ENCODE results near the gene DENND1A.

Gene DENND1A

DNA sequence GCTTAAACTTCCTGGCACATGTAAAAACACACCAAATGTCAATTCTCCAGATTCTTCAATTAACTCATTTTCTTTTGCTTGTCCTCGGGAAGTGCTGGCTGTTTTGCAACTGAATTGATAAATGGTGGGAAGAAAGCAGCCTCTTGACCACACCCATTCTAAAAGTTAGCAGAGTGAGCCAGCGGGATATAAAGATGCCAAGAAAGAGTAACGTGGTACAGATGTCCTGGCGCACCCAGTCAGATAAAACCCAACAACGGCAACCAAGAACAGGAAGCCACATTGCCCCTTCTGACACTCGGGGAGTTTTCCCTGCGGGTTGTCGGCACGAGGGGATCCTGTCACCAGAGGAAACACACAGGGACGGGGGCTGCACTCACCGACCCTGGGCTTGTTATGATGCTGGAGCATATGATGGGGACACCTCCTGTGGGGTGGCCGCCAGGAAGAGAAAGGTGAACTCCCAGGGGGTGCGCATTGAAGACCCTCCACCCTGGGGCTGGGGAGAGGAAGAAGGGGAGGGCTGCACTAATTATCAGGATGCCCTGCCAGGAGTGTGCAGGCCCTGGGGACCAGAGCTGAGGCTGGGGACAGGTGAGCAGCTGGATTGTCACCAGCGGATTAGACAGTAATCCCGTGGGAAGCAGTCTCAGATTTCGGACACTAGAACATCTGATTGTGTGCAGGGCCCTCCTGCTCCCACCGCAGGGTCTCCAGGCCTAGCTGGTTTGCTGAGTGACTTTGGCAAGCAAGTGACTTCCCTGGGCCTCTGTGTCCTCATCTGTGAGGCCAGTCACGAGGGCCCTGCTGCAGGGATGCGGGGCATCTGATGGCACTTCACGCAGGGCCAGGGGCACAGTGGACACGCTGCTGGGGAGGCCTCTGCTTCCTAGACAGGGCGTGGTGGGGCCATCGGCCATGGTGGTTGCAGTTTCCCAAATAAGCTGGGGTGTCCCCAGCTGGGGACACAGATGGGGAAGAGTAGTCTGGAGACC, 514.7 kb downstream of the DENND1A start:
- Histone ChIP-seq H3K4me1 (no peaks in the 10 kb centered on the region), H3K36me3 (ENCODE audit: control insufficient read depth, insufficient read depth, low read length) (no peaks in the 10 kb centered on the region), H3K9me3 (ENCODE audit: control insufficient read depth, low read length) (no peaks in the 10 kb centered on the region), H3K4me2 (ENCODE audit: low read length) (no peak overlapping the region), H3K27ac (no peak overlapping the region), H3K4me3 (ENCODE audit: low read depth, low read length) (no peak overlapping the region), H3K27me3 (ENCODE audit: control insufficient read depth, insufficient read depth, low read length) (no peaks in the 10 kb centered on the region), H3K9ac (no peak overlapping the region), H3K79me2 (no peaks in the 10 kb centered on the region), H2AFZ (no peak overlapping the region)
- TF ChIP-seq, protein P1, sequence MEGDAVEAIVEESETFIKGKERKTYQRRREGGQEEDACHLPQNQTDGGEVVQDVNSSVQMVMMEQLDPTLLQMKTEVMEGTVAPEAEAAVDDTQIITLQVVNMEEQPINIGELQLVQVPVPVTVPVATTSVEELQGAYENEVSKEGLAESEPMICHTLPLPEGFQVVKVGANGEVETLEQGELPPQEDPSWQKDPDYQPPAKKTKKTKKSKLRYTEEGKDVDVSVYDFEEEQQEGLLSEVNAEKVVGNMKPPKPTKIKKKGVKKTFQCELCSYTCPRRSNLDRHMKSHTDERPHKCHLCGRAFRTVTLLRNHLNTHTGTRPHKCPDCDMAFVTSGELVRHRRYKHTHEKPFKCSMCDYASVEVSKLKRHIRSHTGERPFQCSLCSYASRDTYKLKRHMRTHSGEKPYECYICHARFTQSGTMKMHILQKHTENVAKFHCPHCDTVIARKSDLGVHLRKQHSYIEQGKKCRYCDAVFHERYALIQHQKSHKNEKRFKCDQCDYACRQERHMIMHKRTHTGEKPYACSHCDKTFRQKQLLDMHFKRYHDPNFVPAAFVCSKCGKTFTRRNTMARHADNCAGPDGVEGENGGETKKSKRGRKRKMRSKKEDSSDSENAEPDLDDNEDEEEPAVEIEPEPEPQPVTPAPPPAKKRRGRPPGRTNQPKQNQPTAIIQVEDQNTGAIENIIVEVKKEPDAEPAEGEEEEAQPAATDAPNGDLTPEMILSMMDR (IDR thresholded peaks at IDR 0.05), result no peak

DNA sequence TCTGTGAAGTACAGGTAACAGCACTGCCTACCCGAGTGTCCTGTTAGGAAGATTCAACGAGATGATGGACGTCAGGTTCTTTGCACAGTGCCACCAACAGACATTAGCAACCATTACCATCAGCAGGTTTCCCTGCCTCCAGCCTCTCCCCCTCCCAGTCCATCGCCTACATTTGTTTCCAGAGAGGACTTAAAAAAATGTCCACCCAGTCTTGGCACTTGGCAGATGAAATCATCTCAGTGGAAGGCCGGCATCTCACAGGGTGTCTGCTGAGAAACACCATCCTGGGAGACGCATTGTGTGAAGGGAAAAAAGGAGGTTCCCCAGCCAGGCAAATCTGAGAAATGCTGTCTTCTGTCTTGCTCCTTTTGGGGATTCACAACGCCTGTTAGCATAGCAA, 515.7 kb downstream of the DENND1A start:
- no peak overlapping the region for H3K4me3 ChIP-seq (ENCODE audit: low read depth, low read length)
- H3K9ac ChIP-seq, result no peak overlapping the region
- H3K79me2 ChIP-seq, result no peaks in the 10 kb centered on the region
- no peak overlapping the region for H3K4me2 ChIP-seq (ENCODE audit: low read length)
- no peak overlapping the region for H3K27ac ChIP-seq
- no peaks in the 10 kb centered on the region for H3K4me1 ChIP-seq
- H3K27me3 ChIP-seq (ENCODE audit: control insufficient read depth, insufficient read depth, low read length), result no peaks in the 10 kb centered on the region
- H3K36me3 ChIP-seq (ENCODE audit: control insufficient read depth, insufficient read depth, low read length), result no peaks in the 10 kb centered on the region
- H3K9me3 ChIP-seq (ENCODE audit: control insufficient read depth, low read length), result no peaks in the 10 kb centered on the region
- no peak overlapping the region for H2AFZ ChIP-seq
- TF ChIP-seq, protein P1 (IDR thresholded peaks at IDR 0.05), result no peak

DNA sequence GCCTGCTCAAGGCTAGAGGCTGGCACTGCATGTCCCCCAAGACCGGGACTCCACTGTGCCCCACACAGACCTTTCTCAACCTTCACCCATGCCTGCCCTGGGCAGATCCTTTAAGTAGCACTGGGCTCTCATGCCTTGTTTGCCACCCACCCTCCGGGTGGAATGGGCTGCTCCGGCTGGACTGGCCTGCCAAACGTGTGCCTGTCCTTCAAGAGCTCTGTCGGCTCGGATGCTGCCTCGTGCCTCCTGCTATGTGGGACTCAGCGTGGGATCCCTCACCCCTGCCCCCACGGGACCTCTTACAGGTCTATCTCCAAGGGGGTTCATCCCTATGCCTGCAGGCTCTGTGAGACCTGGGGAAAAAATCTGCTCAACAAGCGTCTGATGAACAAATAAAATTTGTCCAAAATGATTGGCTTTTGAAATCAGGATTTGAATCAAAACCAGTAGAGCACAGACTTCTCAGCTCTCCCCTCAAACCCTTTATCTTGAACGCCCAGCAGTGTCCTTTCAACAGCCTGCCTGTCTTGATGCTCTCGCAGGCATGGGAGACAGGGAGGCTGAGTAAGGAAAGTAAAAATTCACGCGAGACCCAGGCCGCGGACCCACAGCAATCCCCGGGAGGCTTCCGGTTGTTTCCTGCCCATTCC, 517.6 kb downstream of the DENND1A start:
- H2AFZ ChIP-seq, result no peak overlapping the region
- H3K79me2 ChIP-seq, result no peaks in the 10 kb centered on the region
- no peak overlapping the region for H3K4me2 ChIP-seq (ENCODE audit: low read length)
- H3K9ac ChIP-seq, result no peak overlapping the region
- H3K27ac ChIP-seq, result no peak overlapping the region
- H3K4me3 ChIP-seq (ENCODE audit: low read depth, low read length), result no peak overlapping the region
- H3K4me1 ChIP-seq, result no peaks in the 10 kb centered on the region
- H3K27me3 ChIP-seq (ENCODE audit: control insufficient read depth, insufficient read depth, low read length), result no peaks in the 10 kb centered on the region
- TF ChIP-seq, protein P1 (IDR thresholded peaks at IDR 0.05), result no peak
- no peaks in the 10 kb centered on the region for H3K36me3 ChIP-seq (ENCODE audit: control insufficient read depth, insufficient read depth, low read length)
- H3K9me3 ChIP-seq (ENCODE audit: control insufficient read depth, low read length), result no peaks in the 10 kb centered on the region

DNA sequence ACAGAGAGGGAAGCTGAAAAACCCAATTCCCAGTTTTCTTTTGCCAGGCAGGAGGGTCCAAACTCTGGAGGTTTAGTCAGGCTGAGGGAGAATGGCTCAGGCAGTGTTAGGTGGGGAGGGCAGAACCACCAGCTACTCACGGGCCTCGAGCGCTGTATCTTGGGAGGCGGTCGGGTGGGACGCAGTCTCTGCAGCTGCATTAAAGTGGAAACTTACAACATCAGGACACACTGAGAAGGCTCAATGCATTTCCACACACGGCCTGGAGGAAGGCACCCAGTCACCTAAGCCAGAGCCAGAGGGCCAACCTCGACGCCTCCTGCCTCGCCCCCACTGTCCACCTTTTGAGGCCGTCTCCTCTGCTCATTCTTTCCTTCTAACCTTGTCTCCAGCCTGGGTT, 518.3 kb downstream of the DENND1A start:
- no peaks in the 10 kb centered on the region for H3K27me3 ChIP-seq (ENCODE audit: control insufficient read depth, insufficient read depth, low read length)
- H3K4me1 ChIP-seq, result no peaks in the 10 kb centered on the region
- no peak overlapping the region for H3K4me3 ChIP-seq (ENCODE audit: low read depth, low read length)
- no peak overlapping the region for H3K27ac ChIP-seq
- H3K36me3 ChIP-seq (ENCODE audit: control insufficient read depth, insufficient read depth, low read length), result no peaks in the 10 kb centered on the region
- H3K79me2 ChIP-seq, result no peaks in the 10 kb centered on the region
- no peak overlapping the region for H3K9ac ChIP-seq
- H3K9me3 ChIP-seq (ENCODE audit: control insufficient read depth, low read length), result no peaks in the 10 kb centered on the region
- TF ChIP-seq, protein P1 (IDR thresholded peaks at IDR 0.05), result no peak
- H2AFZ ChIP-seq, result no peak overlapping the region
- H3K4me2 ChIP-seq (ENCODE audit: low read length), result no peak overlapping the region
